Stimulated activated naive B cell treated with anti-CD40 and anti-IgM and Interleukin-4, amounts not matched to agents 10 μg/mL and 1 μg/mL and 100 μg/mL, for 72 hours (primary cell): ENCODE results near the gene UST.
"Not testable (repeated sequence)": the region's sequence is repeated elsewhere in the genome, so short reads cannot be mapped to it uniquely, and the experiment has no call there.

ENCODE experiments used
- ATAC-seq, 2 donors: fragments of 150-1000 bp; cut with Tn5 transposase; replicated peaks; 2 replicates each; pipeline ENCODE4 v1.10.0; 2021; ENCODE audit warnings: moderate library complexity in 1 of 2
- DNase-seq: peaks from one replicate; pipeline ENCODE4 v3.0.0; 2021
- H3K27ac Mint-ChIP-seq: one replicate; pipeline ENCODE4 v1.8.0; 2022; ENCODE audit warnings: mild to moderate bottlenecking, mixed read lengths
- H3K27me3 Mint-ChIP-seq, 2 donors: one replicate each; pipeline ENCODE4 v1.8.0; 2022; ENCODE audit warnings: mixed read lengths in 2 of 2
- H3K36me3 Mint-ChIP-seq, 2 donors: one replicate each; pipeline ENCODE4 v1.8.0; 2022; ENCODE audit warnings: mixed read lengths in 2 of 2, mild to moderate bottlenecking in 1 of 2
- H3K4me1 Mint-ChIP-seq, 2 donors: one replicate each; pipeline ENCODE4 v1.8.0; 2022; ENCODE audit warnings: mixed read lengths in 2 of 2, mild to moderate bottlenecking in 1 of 2
- H3K4me3 Mint-ChIP-seq, 2 donors: one replicate each; pipeline ENCODE4 v1.8.0; 2022; ENCODE audit warnings: mild to moderate bottlenecking in 2 of 2, mixed read lengths in 2 of 2, moderate library complexity in 1 of 2
- H3K9me3 Mint-ChIP-seq, 2 donors: one replicate each; pipeline ENCODE4 v1.8.0; 2022; ENCODE audit warnings: mixed read lengths in 2 of 2, mild to moderate bottlenecking in 1 of 2

UST gene

GRCh38 chr6:148747471-148748165 lies 788 bp downstream of the UST start:
- DNase-seq (peak; percentile 50), ATAC-seq (peak; percentile 66)
- Mint-ChIP-seq H3K4me3 (peak overlapping the region; percentile 93 to 100), H3K4me1 (peaks cover 25 to 46% of the 10 kb centered on the region in 2 donors), H3K27me3 (no peaks in the 10 kb centered on the region), H3K36me3 (peaks cover 0 to 4% of the 10 kb centered on the region in 2 donors), H3K9me3 (no peaks in the 10 kb centered on the region), H3K27ac (peak overlapping the region; percentile 92)

- H3K4me1 Mint-ChIP-seq = peaks cover 25 to 46% of the 10 kb centered on the region in 2 donors
- H3K4me3 Mint-ChIP-seq = no peak overlapping the region
- no peak overlapping the region for H3K27ac Mint-ChIP-seq
- H3K9me3 Mint-ChIP-seq = no peaks in the 10 kb centered on the region
- no peaks in the 10 kb centered on the region for H3K27me3 Mint-ChIP-seq
- DNase-seq (no peak), ATAC-seq (no peak)
- peaks cover 0 to 4% of the 10 kb centered on the region in 2 donors for H3K36me3 Mint-ChIP-seq
Observed at GRCh38 chr6:148749674-148750073, 2.8 kb downstream of the UST start.

GRCh38 chr6:148750838-148751792 lies 4.3 kb downstream of the UST start:
- Mint-ChIP-seq H3K27me3 (no peaks in the 10 kb centered on the region), H3K4me3 (no peak overlapping the region), H3K4me1 (peaks cover 24 to 43% of the 10 kb centered on the region in 2 donors), H3K36me3 (peaks cover 3 to 6% of the 10 kb centered on the region in 2 donors), H3K27ac (no peak overlapping the region), H3K9me3 (peaks cover 2% of the 10 kb centered on the region in 2 donors)
- DNase-seq (no peak), ATAC-seq (no peak)

- H3K4me1 Mint-ChIP-seq = peaks cover 29 to 46% of the 10 kb centered on the region in 2 donors
- no peak overlapping the region for H3K4me3 Mint-ChIP-seq
- H3K9me3 Mint-ChIP-seq = peaks cover 7 to 8% of the 10 kb centered on the region in 2 donors
- ATAC-seq (no peak), DNase-seq (no peak)
- H3K27me3 Mint-ChIP-seq = no peaks in the 10 kb centered on the region
- H3K27ac Mint-ChIP-seq = no peak overlapping the region
- H3K36me3 Mint-ChIP-seq = peaks cover 9 to 13% of the 10 kb centered on the region in 2 donors
Observed at GRCh38 chr6:148751793-148752170, 5.0 kb downstream of the UST start.

GRCh38 chr6:148755379-148755778 lies 8.5 kb downstream of the UST start:
- not testable (repeated sequence) for H3K4me3 Mint-ChIP-seq, ATAC-seq
- H3K4me1 Mint-ChIP-seq = peaks cover 29 to 57% of the 10 kb centered on the region in 2 donors

GRCh38 chr6:148757944-148758480 lies 11.2 kb downstream of the UST start:
- peak overlapping the region; percentile 98 for H3K27ac Mint-ChIP-seq
- peak; percentile 35 to 41 for ATAC-seq
- H3K36me3 Mint-ChIP-seq = peaks cover 12 to 14% of the 10 kb centered on the region in 2 donors
- H3K4me1 Mint-ChIP-seq = peaks cover 42 to 69% of the 10 kb centered on the region in 2 donors
- no peaks in the 10 kb centered on the region for H3K27me3 Mint-ChIP-seq
- peak overlapping the region; percentile 34 to 67 for H3K4me3 Mint-ChIP-seq
- peaks cover 7 to 8% of the 10 kb centered on the region in 2 donors for H3K9me3 Mint-ChIP-seq
- DNase-seq = no peak

More at GRCh38 chr6:148755379-148755778, 8.5 kb downstream of the UST start:
- H3K36me3 Mint-ChIP-seq = peaks cover 12 to 14% of the 10 kb centered on the region in 2 donors
- not testable (repeated sequence) for H3K9me3 Mint-ChIP-seq, H3K27ac Mint-ChIP-seq, H3K27me3 Mint-ChIP-seq, DNase-seq

GRCh38 chr6:148758492-148758891 lies 11.7 kb downstream of the UST start:
- Mint-ChIP-seq H3K36me3 (peaks cover 12 to 14% of the 10 kb centered on the region in 2 donors), H3K27ac (peak overlapping the region; percentile 98), H3K9me3 (peaks cover 7 to 8% of the 10 kb centered on the region in 2 donors), H3K4me1 (peaks cover 46 to 74% of the 10 kb centered on the region in 2 donors), H3K27me3 (no peaks in the 10 kb centered on the region), H3K4me3 (peak overlapping the region; percentile 34 to 67)
- ATAC-seq (peak; percentile 70 to 74), DNase-seq (peak; percentile 91)

- H3K36me3 Mint-ChIP-seq = peaks cover 12 to 14% of the 10 kb centered on the region in 2 donors
Observed at GRCh38 chr6:148760258-148760534, 13.4 kb downstream of the UST start.

GRCh38 chr6:148760568-148761526 lies 14.0 kb downstream of the UST start:
- Mint-ChIP-seq H3K27ac (peak overlapping the region; percentile 98), H3K9me3 (peaks cover 7 to 8% of the 10 kb centered on the region in 2 donors), H3K4me3 (peak overlapping the region; percentile 80 to 91), H3K36me3 (peaks cover 12 to 14% of the 10 kb centered on the region in 2 donors), H3K4me1 (peaks cover 57 to 98% of the 10 kb centered on the region in 2 donors), H3K27me3 (no peaks in the 10 kb centered on the region)
- ATAC-seq (peak; percentile 70 to 76), DNase-seq (peak; percentile 96)

More at GRCh38 chr6:148760258-148760534, 13.4 kb downstream of the UST start:
- ATAC-seq (no peak), DNase-seq (no peak)
- Mint-ChIP-seq H3K27me3 (no peaks in the 10 kb centered on the region), H3K4me1 (peaks cover 55 to 91% of the 10 kb centered on the region in 2 donors), H3K27ac (peak overlapping the region; percentile 98), H3K4me3 (peak overlapping the region; percentile 80 to 91), H3K9me3 (peaks cover 7 to 8% of the 10 kb centered on the region in 2 donors)

GRCh38 chr6:148761527-148762011 lies 14.7 kb downstream of the UST start:
- peaks cover 59 to 98% of the 10 kb centered on the region in 2 donors for H3K4me1 Mint-ChIP-seq
- H3K27ac Mint-ChIP-seq = peak overlapping the region; percentile 98
- no peaks in the 10 kb centered on the region for H3K27me3 Mint-ChIP-seq
- H3K36me3 Mint-ChIP-seq = peaks cover 4 to 7% of the 10 kb centered on the region in 2 donors
- ATAC-seq (peak; percentile 5), DNase-seq (peak; percentile 61)
- H3K4me3 Mint-ChIP-seq = peak overlapping the region; percentile 80 to 91
- H3K9me3 Mint-ChIP-seq = peaks cover under 1 to 2% of the 10 kb centered on the region in 2 donors

GRCh38 chr6:148762231-148762630 lies 15.4 kb downstream of the UST start:
- H3K4me1 Mint-ChIP-seq = peaks cover 52 to 95% of the 10 kb centered on the region in 2 donors
- no peaks in the 10 kb centered on the region for H3K9me3 Mint-ChIP-seq
- H3K4me3 Mint-ChIP-seq = peak overlapping the region; percentile 80 to 91
- H3K27ac Mint-ChIP-seq = peak overlapping the region; percentile 98
- DNase-seq = no peak
- H3K36me3 Mint-ChIP-seq = peaks cover 0 to under 1% of the 10 kb centered on the region in 2 donors
- no peak for ATAC-seq
- H3K27me3 Mint-ChIP-seq = no peaks in the 10 kb centered on the region

GRCh38 chr6:148764259-148765020 lies 17.6 kb downstream of the UST start:
- H3K9me3 Mint-ChIP-seq, ATAC-seq, H3K36me3 Mint-ChIP-seq, DNase-seq, H3K27me3 Mint-ChIP-seq: not testable (repeated sequence)
- Mint-ChIP-seq H3K27ac (peak overlapping the region; percentile 90), H3K4me3 (peak overlapping the region; percentile 74 to 83), H3K4me1 (peaks cover 49 to 88% of the 10 kb centered on the region in 2 donors)
